ENCODE data around the gene NT5DC3.

GRCh38 chr12:103731539-103731938, 109.5 kb downstream of the NT5DC3 start:
- TF ChIP-seq POLR2A (IDR thresholded peaks at IDR 0.05; ENCODE audit: low read depth, low read length): no peak
- TF ChIP-seq POLR2AphosphoS5 (IDR thresholded peaks at IDR 0.05; ENCODE audit: low read depth, low read length): no peak
